HepG2 (cell line): ENCODE data around the gene ASIC3. TPM values are rescaled to one million over a fixed set of nuclear protein-coding genes. Genes with fewer than 3 reads are reported as not detected.

Experiments used
- ARNT2 ChIP-seq: sonication (generic); formaldehyde crosslinking; IDR thresholded peaks from 2 replicates; pipeline ENCODE4 v1.8.0; 2022; ENCODE audit warnings: mild to moderate bottlenecking, low read depth, missing genetic modification reagents, moderate library complexity
- CBX5 ChIP-seq: sonication (generic); formaldehyde crosslinking; IDR thresholded peaks from 2 replicates; pipeline ENCODE4 v1.4.0; 2020; ENCODE audit warnings: missing genetic modification reagents, borderline replicate concordance
- FOSL2 ChIP-seq: sonication (generic); formaldehyde crosslinking; IDR thresholded peaks from 2 replicates; pipeline ENCODE4 v1.4.0; 2020; ENCODE audit warnings: missing genetic modification reagents
- FOXK1 ChIP-seq: sonication (generic); formaldehyde crosslinking; IDR thresholded peaks from 2 replicates; pipeline ENCODE4 v1.4.0; 2020; ENCODE audit warnings: low read depth, missing genetic modification reagents, borderline replicate concordance
- RXRB ChIP-seq: IDR thresholded peaks from 2 replicates; pipeline ENCODE4 v1.6.1; 2016; ENCODE audit warnings: borderline replicate concordance, missing genetic modification reagents, missing compliant biosample characterization
- ZNF737 ChIP-seq: sonication (generic); formaldehyde crosslinking; IDR thresholded peaks from 2 replicates; pipeline ENCODE4 v1.5.0; 2020; ENCODE audit warnings: missing genetic modification reagents, mild to moderate bottlenecking, borderline replicate concordance
- ZNF781 ChIP-seq: sonication (generic); formaldehyde crosslinking; IDR thresholded peaks from 2 replicates; pipeline ENCODE4 v1.5.1; 2020; ENCODE audit warnings: borderline replicate concordance, mild to moderate bottlenecking, missing genetic modification reagents; ENCODE audit errors: not compliant biosample characterization
- ZNF878 ChIP-seq: sonication (generic); formaldehyde crosslinking; IDR thresholded peaks from 2 replicates; pipeline ENCODE4 v1.8.1; 2023; ENCODE audit warnings: mild to moderate bottlenecking, missing genetic modification reagents, moderate library complexity
- polyA plus RNA-seq, 8 experiments: library from polyadenylated mRNA; depleted of rRNA in 3 of 8; stranded (reverse) in 7 of 8; unstranded in 1 of 8; fragments of >200 nt; fragmentation: Illumina TruSeq in 4 of 8; extraction: Trizol in 4 of 8; gene quantifications; 2 replicates each; pipeline versions ENCODE4 v1.2.1 to v1.2.3, GENCODE V29; 2011 to 2016; ENCODE audit warnings: low read depth in 4 of 8, missing spikeins in 1 of 8, mixed read lengths in 1 of 8; ENCODE audit not compliant: insufficient read depth in 1 of 8
- total RNA-seq, 5 experiments: library from RNA; depleted of rRNA; stranded (reverse); fragments of >200 nt; fragmentation: Illumina TruSeq; extraction: Trizol; gene quantifications; 2 replicates each; pipeline ENCODE4 v1.2.3, GENCODE V29; 2016; ENCODE audit warnings: low read depth in 1 of 5
- TF ChIP-seq, protein P1 (sequence below): sonication (generic); formaldehyde crosslinking; IDR thresholded peaks from 2 replicates; pipeline ENCODE4 v1.5.1; 2020; ENCODE audit warnings: mild to moderate bottlenecking, missing genetic modification reagents, moderate library complexity

The ASIC3 gene
- total and polyA plus RNA-seq, 2 of the 13 experiments (the other 11 are each of a cell fraction or from before 2014, with no cell fraction given) = 0.51 TPM; not detected in 1

DNA sequence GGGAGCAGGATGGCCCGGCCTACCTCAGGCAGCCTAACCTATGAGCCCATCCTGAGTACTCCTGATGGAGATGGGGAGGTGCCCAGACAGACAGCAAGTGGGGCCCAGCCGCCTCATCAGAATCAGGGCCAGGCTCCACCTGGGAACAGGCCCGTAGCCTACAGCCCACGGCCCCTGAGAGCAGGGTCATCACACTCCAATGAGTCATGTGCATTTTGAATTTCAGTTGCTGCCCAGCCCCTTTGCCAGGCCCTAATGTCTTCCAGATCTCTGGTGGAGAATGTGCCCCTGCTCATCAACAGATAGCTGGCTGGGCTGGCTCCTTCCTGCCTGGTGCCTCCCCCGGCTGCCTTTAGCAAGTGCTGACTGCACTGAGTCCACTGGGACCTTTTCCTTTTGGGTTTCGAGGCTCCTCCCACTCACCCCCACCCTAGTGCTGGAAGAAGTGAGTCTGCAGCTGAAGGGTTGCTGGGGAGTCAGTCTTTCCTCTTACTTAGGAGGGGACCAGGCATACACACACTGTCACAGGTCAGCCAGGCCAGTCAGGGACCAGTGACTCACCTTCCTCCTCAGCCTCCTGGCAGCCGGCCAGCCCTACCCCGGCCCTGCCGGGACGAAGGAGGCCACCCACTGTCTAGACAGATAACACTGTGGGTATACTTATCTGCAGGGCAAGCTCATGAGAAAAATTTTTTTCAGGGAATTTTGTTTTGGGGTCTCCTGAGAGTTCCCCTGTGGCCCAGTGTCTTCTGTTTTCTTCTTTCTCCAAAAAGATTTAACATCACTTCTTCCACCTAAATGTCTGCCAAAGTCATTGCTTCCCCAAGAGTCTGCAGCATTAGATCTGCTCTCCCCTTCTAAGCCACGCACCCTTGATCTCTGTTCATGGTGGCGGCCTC is 9.1 kb upstream of the ASIC3 start (continued):
- TF ChIP-seq, protein P1, sequence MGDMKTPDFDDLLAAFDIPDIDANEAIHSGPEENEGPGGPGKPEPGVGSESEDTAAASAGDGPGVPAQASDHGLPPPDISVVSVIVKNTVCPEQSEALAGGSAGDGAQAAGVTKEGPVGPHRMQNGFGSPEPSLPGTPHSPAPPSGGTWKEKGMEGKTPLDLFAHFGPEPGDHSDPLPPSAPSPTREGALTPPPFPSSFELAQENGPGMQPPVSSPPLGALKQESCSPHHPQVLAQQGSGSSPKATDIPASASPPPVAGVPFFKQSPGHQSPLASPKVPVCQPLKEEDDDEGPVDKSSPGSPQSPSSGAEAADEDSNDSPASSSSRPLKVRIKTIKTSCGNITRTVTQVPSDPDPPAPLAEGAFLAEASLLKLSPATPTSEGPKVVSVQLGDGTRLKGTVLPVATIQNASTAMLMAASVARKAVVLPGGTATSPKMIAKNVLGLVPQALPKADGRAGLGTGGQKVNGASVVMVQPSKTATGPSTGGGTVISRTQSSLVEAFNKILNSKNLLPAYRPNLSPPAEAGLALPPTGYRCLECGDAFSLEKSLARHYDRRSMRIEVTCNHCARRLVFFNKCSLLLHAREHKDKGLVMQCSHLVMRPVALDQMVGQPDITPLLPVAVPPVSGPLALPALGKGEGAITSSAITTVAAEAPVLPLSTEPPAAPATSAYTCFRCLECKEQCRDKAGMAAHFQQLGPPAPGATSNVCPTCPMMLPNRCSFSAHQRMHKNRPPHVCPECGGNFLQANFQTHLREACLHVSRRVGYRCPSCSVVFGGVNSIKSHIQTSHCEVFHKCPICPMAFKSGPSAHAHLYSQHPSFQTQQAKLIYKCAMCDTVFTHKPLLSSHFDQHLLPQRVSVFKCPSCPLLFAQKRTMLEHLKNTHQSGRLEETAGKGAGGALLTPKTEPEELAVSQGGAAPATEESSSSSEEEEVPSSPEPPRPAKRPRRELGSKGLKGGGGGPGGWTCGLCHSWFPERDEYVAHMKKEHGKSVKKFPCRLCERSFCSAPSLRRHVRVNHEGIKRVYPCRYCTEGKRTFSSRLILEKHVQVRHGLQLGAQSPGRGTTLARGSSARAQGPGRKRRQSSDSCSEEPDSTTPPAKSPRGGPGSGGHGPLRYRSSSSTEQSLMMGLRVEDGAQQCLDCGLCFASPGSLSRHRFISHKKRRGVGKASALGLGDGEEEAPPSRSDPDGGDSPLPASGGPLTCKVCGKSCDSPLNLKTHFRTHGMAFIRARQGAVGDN (CRISPR knock-in tag) = peak; percentile 22; the same call in 1 of the 2 replicates
- peak; percentile 91 for TF ChIP-seq FOSL2
- no peak for TF ChIP-seq RXRB (CRISPR knock-in tag)
- no peak for TF ChIP-seq ZNF878 (CRISPR knock-in tag)
- TF ChIP-seq CBX5 = no peak
- no peak for TF ChIP-seq ZNF737 (CRISPR knock-in tag)
- 0 out of 2 replicates have a peak, but pooled peaks have one; percentile 36 for TF ChIP-seq ARNT2 (CRISPR knock-in tag)
- TF ChIP-seq ZNF781 (CRISPR knock-in tag) = no peak
- TF ChIP-seq FOXK1 (CRISPR knock-in tag) = no peak
